HG03039 (cell line): ENCODE data around the gene SNAPC1.
"Not testable (repeated sequence)": the region's sequence is repeated elsewhere in the genome, so short reads cannot be mapped to it uniquely, and the experiment has no call there.

ENCODE experiments used
- ATAC-seq: cut with Tn5 transposase; IDR thresholded peaks from one replicate; pipeline ENCODE4 v1.9.1; 2021; ENCODE audit warnings: mild to moderate bottlenecking, moderate library complexity; ENCODE audit not compliant: unreplicated experiment

The SNAPC1 gene

DNA sequence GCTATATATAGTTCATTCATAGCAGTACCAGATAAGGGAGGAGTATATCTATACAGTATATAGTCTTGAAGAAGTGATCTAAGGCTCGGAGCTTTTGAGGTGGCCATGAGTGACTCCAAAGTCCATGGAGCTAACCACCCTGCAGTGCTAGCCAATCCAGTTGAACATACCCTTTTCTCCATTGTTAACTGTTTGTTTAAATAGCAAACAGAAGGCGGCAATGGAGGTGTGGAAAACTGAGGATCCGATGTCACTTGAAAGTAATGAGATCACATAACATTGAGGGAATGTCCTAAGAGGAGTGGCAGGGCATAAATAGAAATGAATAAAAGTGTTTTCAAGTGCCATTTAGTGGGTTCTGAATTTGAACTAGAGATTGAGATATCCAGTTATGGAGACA, 12.4 kb upstream of the SNAPC1 start:
- ATAC-seq = no peak

DNA sequence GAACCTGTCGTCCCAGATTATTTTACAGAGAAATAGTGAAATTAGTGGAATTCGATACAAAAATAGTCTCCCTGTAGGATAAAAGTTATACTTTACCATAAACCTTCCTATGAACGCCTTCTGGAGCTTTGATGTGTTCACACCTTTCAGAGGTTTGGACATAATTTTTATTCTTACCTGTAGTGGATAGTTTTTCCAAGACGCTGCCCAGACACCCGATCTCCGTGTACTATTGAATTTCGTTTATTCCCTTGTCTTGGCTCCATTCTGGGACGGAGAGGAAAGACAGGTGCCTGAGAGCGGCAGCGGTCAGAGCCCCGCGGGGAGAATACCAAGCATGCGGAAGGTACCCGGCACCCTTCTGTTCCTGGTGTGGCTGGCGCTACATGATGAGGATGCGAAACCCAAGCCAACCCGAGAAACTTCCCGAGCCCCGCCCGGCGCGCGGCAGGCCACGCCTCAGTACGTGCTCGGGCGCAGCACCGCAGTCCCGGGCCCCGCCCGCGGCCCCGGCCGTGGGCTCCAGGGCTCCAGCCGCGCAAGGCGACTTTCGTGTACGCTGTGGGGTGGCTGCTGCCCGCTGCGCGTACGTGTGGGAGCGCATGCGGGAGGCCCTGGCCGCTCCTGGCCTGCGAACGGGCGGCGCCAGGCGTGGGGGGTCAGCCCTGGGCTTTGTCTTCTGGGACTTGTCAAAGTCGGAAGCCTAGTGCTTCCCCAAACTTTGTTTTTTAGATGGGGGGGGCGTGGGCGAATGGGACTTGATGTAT, 11.3 kb upstream of the SNAPC1 start:
- peak; percentile 96 for ATAC-seq

DNA sequence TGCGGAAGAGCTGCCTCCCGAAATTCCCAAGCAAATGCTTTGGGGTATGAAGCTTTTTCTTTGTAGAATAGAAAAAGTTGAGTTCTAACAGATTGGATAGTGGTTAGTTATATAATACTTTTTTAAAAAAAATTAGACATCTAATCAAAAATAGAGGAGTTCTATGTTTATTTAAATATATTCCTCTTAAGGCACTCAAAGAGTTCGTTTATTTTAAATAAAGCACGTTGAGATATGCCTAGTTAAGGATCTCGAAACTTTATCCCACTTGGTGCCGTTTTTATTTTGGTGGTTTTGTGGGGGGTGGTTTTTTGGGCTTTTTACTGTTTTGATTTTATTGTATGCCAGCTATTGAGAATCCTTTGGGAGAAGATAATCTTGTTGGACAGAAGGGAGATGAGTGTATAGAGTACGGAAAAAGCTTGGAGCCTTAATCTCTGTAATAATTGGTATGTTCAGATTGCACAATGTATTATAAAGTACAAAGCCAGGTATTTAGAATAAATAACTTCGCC, 10.7 kb upstream of the SNAPC1 start:
- ATAC-seq = no peak

DNA sequence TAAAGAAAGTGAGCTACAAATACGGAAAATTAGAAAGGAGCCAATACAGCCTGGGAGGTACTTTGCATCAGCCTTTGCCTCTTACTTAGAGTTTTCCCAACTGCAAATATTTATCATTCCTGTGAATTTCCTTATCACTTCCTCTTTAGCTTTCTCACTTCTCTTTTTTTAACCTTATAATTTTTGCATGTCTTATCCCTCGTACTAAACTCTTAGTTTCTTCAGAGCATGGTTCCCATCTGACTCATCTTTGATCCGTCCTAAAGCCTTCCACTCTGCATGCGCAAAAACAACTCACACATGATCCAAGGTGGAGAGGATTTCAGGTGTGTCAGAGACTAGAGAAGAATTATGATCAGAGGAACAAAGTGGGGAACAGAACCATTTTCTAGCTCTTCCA, 9.6 kb upstream of the SNAPC1 start:
- peak; percentile 43 for ATAC-seq

DNA sequence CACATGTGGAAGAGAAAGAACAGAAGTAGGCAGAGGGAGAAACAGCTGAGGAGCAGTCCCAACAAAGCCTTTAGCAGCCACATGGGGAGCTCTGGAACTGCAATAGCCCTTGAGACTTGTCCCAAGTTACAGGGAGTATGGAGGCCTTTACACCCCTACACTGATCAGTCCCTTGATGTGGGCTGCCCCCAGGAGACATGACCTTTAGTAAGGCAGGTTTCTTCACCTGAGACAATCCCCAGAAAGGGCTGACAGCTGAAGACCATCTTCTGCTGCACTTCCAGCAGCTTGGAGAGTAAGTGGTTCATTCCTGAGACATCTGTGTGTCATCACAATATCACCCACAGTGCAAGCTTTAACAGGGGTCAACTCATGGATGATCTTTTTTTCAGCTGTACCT, 8.6 kb upstream of the SNAPC1 start:
- ATAC-seq = no peak

DNA sequence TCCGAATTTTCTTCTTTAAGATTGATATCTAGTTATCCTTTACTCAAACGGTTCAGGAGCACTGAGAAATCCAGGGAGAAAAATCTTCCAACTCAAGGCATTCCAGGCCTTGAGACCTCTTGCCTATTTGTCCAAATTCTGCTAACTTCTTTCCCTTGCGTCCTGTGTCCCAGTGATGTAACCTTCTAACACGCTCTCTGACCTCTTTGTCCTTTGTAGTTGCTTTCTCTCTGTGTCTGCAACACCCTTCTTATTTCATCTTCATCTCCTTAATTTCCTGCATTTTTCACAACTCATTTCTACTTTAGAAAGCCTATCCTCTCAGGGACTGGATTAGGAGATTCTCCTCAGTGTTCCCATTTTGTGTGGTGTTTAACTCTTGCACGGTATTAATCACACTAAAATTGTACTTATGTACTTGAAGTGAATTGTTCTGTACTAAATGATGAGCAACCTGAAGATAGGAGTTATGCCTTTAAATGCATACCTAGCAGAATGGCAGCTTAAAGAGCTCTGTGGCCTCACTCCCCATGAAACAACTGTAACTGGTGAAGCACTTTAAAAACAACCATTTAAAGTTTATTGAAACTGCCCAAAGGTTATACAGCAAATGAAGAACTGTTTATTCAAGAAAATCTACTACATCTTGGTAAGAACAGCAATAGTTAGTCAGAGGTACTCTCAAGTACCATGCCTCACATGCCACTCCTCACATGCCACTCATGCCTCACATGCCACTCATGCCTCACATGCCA, 7.4 kb upstream of the SNAPC1 start:
- no peak for ATAC-seq

DNA sequence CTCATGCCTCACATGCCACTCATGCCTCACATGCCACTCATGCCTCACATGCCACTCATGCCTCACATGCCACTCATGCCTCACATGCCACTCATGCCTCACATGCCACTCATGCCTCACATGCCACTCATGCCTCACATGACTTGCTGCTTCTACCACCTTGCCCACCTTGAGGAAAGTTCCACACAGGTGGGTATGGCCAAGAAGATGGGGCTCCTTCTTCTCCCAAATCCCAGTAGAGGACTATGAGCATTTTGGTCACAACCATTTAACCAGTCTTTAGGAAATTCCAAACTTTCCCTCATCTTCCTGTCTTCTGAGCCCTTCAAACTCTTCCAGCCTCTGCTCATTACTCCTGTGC, 6.9 kb upstream of the SNAPC1 start:
- not testable (repeated sequence) for ATAC-seq

DNA sequence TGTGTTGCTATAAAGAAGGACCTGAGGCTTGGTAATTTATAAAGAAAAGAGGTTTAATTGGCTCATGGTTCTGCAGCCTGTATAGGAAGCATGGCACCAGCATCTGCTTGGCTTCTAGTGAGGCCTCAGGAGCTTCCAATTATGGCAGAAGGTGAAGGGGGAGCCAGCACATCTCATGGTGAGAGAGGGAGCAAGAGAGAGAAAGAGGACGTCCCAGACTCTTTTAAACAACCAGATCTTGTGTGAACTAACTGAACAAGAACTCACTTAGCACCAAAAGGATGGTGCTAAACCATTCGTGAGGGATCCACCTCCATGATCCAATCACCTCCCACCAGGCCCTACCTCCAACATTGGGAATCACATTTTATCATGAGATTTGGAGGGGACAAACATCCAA, 6.1 kb upstream of the SNAPC1 start:
- no peak for ATAC-seq

DNA sequence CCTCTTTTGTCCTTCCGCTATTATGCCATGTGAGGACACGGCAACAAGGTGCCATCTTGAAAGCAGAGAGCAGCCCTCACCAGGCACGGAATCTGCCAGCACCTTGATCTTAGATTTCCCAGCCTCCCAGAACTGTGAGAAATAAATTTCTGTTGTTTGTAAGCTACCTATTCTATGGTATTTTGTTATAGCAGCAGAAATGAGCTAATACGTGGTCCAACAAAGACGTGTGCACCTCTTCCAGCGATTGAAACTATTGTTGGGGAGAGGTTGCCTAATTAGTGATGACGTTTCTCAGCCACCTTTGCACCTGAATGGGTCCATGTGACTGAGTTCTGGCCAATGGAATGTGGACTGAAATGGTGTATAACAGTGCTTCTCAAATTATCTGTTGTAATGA, 2.3 kb upstream of the SNAPC1 start:
- no peak for ATAC-seq

DNA sequence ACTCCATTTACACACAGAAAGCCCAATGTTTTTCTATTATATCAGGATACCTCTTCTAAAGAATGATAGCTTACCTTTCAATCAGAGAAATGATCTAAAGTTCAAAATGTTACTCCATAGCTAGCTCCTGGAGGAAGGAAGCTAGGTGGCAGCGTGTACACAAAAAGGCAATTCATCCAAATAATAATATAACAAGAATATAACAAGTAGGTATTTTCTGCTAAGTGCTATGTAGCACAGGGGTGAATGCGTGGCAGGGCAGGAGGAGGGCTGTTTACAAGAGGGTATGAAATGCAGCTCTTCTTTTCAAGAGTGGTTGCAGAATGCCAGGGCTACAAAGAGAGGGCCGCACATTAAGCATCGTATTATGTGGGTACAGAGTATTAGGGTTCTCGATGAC, 663 bp upstream of the SNAPC1 start:
- no peak for ATAC-seq

DNA sequence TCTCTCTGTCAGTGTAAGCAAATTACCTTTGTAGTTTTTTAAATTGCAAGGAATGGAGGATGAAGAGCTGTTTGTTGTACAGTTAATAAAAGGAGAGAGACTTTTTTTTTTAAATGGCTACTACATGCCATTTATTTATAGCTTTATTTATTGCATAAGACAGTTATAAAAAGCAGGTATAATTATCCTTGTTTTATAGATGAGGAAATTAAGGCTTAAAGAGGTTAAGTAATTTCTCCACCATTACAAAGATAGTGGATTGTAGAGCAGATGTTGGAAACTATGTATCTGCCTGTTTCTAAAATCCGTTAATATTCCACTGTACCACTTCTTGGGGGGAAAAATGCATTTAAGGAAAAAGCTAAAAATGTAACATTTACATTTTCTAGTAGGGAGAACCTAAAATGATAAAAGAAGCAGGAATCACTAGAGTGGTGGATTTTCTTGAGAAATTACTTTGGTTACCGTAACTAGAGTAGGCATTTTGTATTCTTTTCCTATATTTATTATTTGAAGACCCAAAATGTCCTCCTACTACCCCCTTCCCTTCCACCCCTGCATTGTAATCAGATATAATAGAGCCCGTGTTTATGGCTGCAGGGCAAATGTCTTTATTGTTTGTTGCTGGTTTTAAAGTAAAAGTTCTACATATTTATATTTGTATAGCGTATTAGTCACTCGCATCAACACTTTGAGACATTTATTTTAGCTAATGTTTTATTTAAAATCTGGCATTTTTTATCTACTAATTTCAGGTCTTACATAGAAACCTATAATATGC, 2.3 kb downstream of the SNAPC1 start:
- ATAC-seq = no peak

DNA sequence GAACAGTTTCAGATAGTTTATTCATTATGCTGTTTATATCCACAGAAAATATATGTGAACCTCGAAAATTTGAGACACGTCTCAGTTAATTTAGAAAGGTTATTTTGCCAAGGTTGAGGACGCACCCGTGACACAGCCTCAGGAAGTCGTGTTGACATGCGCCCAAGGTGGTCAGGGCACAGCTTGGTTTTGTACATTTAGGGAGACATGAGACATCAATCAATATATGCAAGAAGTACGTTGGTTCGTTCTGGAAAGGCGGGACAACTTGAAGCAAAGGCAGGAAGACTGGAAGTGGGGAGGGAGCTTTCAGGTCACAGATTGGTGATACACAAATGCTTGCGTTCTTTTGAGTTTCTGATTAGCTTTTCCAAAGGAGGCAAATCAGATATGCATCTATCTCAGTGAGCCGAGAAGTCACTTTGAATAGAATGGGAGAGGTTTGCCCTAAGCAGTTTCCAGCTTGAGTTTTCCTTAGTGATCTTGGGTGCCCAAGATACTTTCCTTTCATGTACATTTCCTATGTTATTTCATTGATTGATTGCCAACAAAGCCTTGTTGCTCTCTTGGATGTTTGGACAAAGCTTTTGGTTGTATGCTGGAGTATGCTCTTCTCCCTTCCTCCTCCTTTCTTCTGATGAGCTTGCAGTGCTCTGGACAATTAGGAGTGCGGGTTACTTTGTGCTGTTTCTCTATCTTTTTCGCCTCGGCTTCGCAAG, 3.2 kb downstream of the SNAPC1 start:
- no peak for ATAC-seq

DNA sequence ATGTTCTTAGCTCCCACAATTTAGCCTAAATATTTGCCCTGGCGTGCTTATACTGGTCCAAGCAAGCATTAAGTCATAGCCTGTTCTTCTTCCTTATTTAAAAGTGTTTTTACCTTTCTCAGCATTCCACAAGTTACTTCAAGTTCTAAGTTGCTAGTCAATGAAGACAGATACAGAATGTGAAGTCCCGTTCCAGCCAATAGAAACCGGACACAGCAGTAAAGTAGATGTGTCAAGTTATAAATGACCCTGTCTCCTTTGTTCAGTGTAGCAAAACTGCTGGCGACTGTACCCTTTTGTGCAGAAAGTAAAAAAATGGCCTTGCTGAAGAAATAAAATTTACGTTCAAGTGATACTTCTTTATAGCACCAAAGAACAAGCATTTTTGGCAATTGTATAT, 3.9 kb downstream of the SNAPC1 start:
- no peak for ATAC-seq

DNA sequence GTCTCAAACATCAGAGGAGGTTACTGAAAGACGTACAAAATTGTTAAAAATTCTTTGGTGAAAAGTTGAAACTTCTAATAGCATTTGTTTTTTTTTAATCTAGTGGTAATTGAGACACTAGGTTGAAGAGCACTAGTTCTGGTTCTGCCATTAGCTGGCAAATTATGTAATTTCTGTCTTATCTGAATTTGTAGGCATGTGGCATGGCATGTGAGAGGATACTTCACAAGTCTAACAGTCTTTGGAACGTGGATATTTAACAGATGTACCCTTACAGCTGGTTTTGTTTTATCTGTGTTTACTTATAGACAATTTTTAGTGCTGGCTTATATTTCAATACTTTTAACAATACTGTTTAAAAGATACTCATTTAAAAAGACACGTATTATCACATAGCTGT, 6.0 kb downstream of the SNAPC1 start:
- ATAC-seq = no peak

DNA sequence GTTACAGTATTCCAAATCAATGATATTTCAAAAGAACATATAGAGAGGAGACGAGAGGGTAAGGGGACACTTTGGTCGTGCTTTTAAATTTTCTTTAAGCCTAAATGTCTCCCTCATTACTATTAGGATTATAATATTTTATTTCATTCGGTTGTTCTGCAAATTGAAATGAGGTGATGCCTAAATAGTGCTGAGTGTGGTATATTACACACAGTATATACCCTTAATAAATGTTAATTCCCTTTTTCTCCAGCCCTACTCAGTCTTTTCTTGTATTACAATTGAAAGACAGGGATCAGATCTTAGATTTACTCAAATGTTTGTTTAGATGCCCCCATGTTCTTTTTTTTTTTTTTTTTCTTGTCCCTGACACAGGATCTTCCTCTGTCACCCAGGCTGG, 7.7 kb downstream of the SNAPC1 start:
- no peak for ATAC-seq

DNA sequence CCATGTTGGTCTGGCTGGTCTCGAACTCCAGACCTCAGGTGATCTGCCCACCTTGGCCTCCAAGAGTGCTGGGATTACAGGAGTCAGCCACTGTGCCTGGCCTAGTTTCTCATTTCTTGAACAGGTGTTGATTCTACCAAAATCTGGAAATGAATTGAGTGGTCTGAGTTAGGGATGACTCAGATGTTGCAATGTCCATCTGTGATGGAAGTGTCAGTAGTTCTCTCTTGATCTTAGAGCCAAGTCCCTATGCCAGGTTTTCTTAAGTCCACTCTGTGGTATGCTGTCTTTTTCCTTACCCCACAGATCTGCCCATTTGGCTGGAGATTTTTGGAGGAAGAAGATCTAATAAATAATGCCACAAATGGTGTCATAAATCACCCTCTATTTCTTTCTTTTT, 12.6 kb downstream of the SNAPC1 start:
- no peak for ATAC-seq

DNA sequence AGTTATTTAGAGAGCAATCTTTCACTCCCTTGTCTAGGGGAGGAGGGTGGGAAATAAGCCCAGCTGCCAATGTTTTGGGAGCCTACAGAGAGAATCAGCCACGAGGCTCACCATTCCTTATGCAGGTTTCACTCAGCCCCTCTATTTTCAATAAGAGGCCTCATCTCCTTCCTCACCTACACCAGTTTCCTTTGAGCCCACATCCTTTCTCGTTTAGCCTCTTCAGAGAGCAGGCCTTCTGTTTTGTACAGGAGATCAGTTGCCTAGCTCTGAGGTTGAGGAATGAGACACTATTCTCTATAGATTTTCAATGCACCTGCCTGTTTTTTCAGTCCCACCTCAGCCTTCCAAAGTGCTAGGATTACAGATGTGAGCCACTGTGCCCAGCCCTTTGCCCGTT, 17.9 kb downstream of the SNAPC1 start:
- ATAC-seq = no peak

DNA sequence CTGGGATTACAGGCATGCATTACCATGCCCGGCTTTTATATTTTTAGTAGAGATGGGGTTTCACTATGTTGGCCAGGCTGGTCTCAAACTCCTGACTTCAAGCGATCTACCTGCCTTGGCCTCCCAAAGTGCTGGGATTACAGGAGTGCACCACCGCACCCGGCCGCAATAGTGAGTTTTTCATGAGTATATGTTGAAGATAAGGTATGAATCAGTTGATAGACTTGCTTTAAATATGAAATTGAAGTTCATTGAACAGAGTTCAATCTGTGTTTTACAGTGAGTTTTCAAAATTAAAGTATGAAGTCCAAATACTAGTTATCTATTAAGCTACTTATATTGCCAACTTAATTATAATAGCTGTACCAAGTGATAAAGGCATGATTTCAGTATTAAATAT, 35.1 kb downstream of the SNAPC1 start:
- ATAC-seq = no peak

DNA sequence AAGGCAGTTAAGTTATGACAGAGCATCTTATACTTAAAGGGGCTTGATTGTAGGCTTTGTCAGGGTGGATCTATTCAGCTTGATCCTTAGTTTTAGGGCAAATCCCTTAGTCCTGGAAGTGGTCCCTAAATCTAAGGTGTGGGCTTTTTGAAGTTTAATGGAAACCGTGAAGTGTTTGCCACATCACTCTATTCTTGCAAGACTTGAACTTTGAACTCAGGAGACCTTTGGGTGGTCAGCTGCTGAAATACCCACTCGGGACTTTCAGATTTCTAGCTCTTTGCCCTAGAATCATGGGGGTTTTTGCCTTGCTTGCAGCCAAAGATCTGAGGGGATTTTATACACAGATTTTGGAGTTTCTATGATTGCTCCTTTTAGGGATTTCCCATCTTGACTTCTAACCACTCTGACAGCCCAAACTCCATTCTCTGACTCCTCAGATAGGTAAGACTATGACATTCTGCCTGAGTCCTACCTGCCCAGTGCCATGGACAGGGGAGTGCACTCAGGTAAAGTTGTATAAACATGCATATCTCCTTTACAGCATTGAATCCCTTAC, 39.9 kb downstream of the SNAPC1 start:
- no peak for ATAC-seq

DNA sequence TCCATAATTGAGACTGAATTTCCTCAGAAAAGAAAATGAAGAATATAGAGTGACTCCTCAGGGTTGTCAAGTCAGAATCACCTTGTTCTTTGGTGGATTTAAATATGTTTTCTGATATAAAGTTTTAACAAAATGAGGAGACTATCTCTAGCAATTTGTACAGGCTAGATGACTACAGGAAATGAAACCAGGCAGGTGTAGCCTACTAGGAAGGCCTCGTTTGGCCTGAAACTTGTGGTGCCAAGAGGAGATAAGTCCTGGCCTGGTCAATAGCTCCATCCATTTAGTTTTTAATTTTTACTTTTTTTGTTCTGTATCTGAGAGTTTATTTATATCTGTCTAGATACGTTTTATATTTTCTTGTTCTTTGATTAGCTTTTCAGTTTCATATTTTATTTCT, 41.5 kb downstream of the SNAPC1 start:
- ATAC-seq = no peak

DNA sequence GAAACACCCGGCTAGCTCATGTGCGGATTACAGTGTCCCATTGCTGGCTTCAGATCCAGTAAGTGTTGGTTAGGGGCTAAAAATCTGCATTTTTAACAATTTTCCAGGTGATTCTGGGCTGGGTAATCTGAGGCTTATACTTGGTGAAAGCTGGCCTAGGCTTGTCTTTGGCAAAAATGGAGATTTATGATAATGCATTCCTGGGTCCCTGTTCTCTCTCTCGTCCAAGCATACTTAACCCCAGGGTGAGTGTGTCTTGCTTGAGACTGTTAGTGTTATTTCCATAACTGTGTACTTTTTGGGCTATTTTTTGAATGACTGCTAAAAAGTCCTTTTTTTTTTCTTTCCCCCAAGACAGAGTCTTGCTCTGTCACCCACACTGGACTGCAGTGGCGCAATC, 43.2 kb downstream of the SNAPC1 start:
- ATAC-seq = no peak
